Neural cell (in vitro differentiated cells): ENCODE results near the gene CELSR1. TPM values are rescaled to one million over a fixed set of nuclear protein-coding genes. Genes with fewer than 3 reads are reported as not detected.

ENCODE experiments used
- H2AFZ ChIP-seq: fragments of 200-600, 300-800 bp; sonication (generic), shearing (Covaris generic); 2 replicates; pipeline ENCODE4 v1.6.0; 2014; ENCODE audit warnings: low read depth, mild to moderate bottlenecking, antibody characterized with exemption, low read length, moderate library complexity
- H3F3A ChIP-seq: fragments of 200-600 bp; shearing (Covaris generic); 2 replicates; pipeline ENCODE4 v1.6.1; 2016; ENCODE audit warnings: mild to moderate bottlenecking, moderate library complexity, mixed read lengths, antibody characterized with exemption, low read length; ENCODE audit not compliant: insufficient read depth, poor library complexity, severe bottlenecking
- H3K27ac ChIP-seq: fragments of 200-600, 300-800 bp; sonication (generic), shearing (Covaris generic); 2 replicates; pipeline ENCODE4 v1.5.1; 2014; ENCODE audit warnings: mild to moderate bottlenecking, low read length, moderate library complexity
- H3K27me3 ChIP-seq: fragments of 300-800, 200-600 bp; sonication (generic), shearing (Covaris generic); 2 replicates; pipeline ENCODE4 v1.6.0; 2014; ENCODE audit warnings: mild to moderate bottlenecking, low read depth, low read length, moderate library complexity; ENCODE audit not compliant: insufficient read depth
- H3K36me3 ChIP-seq: fragments of 300-800, 200-600 bp; sonication (generic), shearing (Covaris generic); 2 replicates; pipeline ENCODE4 v1.5.1; 2014; ENCODE audit warnings: mild to moderate bottlenecking, antibody characterized with exemption, low read length, moderate library complexity; ENCODE audit not compliant: insufficient read depth
- H3K4me2 ChIP-seq: fragments of 300-800, 200-600 bp; sonication (generic), shearing (Covaris generic); 2 replicates; pipeline ENCODE4 v1.6.0; 2014; ENCODE audit warnings: mild to moderate bottlenecking, low read length
- H3K4me3 ChIP-seq: fragments of 300-800, 200-600 bp; sonication (generic), shearing (Covaris generic); 2 replicates; pipeline ENCODE4 v1.5.1; 2014; ENCODE audit warnings: mild to moderate bottlenecking, low read length, moderate library complexity
- H3K79me2 ChIP-seq: fragments of 200-600 bp; shearing (Covaris generic); replicated peaks from 2 replicates; pipeline ENCODE4 v1.6.0; 2014; ENCODE audit warnings: mild to moderate bottlenecking, low read length, moderate library complexity; ENCODE audit not compliant: insufficient read depth
- H3K9ac ChIP-seq: fragments of 300-800, 200-600 bp; sonication (generic), shearing (Covaris generic); 2 replicates; pipeline ENCODE4 v1.6.1; 2016; ENCODE audit warnings: mild to moderate bottlenecking, low read length, mixed read lengths
- H3K9me2 ChIP-seq: fragments of 200-600 bp; shearing (Covaris generic); 2 replicates; pipeline ENCODE4 v1.6.1; 2016; ENCODE audit warnings: mild to moderate bottlenecking, low read length, mixed read lengths; ENCODE audit not compliant: insufficient read depth
- H3K9me3 ChIP-seq: fragments of 200-600, 300-800 bp; sonication (generic), shearing (Covaris generic); 2 replicates; pipeline ENCODE4 v1.6.1; 2016; ENCODE audit warnings: mild to moderate bottlenecking, mixed run types, low read length, moderate library complexity, mixed read lengths
- H4K20me1 ChIP-seq: fragments of 200-600 bp; shearing (Covaris generic); 2 replicates; pipeline ENCODE4 v1.6.1; 2016; ENCODE audit warnings: mild to moderate bottlenecking, mixed run types; ENCODE audit not compliant: insufficient read depth
- CTCF ChIP-seq: fragments of 450-650 bp; IDR thresholded peaks from 2 replicates; pipeline ENCODE4 v1.5.1; 2014; ENCODE audit warnings: antibody characterized with exemption, mild to moderate bottlenecking, moderate library complexity; ENCODE audit not compliant: poor library complexity, severe bottlenecking
- EP300 ChIP-seq: fragments of 450-650 bp; conservative IDR thresholded peaks from 2 replicates; pipeline ENCODE4 v1.6.1; 2014; ENCODE audit warnings: antibody characterized with exemption, mild to moderate bottlenecking, moderate library complexity; ENCODE audit not compliant: poor library complexity, severe bottlenecking
- EZH2 ChIP-seq: fragments of 200-600, 300-800 bp; shearing (Covaris generic), sonication (generic); IDR thresholded peaks from 2 replicates; pipeline ENCODE4 v1.6.1; 2014; ENCODE audit warnings: antibody characterized with exemption, low read length, borderline replicate concordance, mild to moderate bottlenecking; ENCODE audit not compliant: insufficient read depth, poor library complexity, severe bottlenecking
- MXI1 ChIP-seq: fragments of 450-650 bp; conservative IDR thresholded peaks from 2 replicates; pipeline ENCODE4 v1.6.1; 2014; ENCODE audit warnings: antibody characterized with exemption, mild to moderate bottlenecking; ENCODE audit not compliant: poor library complexity, severe bottlenecking
- POLR2AphosphoS5 ChIP-seq: IDR thresholded peaks from 2 replicates; pipeline ENCODE4 v1.6.1; 2012
- RAD21 ChIP-seq: fragments of 450-650 bp; conservative IDR thresholded peaks from 2 replicates; pipeline ENCODE4 v1.6.1; 2014; ENCODE audit warnings: antibody characterized with exemption, mild to moderate bottlenecking, moderate library complexity
- REST ChIP-seq: IDR thresholded peaks from 2 replicates; pipeline ENCODE4 v1.6.1; 2012; ENCODE audit warnings: borderline replicate concordance
- SMC3 ChIP-seq: fragments of 450-650 bp; conservative IDR thresholded peaks from 2 replicates; pipeline ENCODE4 v1.6.1; 2014; ENCODE audit warnings: antibody characterized with exemption, mild to moderate bottlenecking, moderate library complexity; ENCODE audit not compliant: poor library complexity
- TAF1 ChIP-seq: IDR thresholded peaks from 2 replicates; pipeline ENCODE4 v1.6.1; 2012; ENCODE audit warnings: low read depth
- polyA plus RNA-seq: library from polyadenylated mRNA; depleted of rRNA; stranded (reverse); fragments of >200 nt; gene quantifications from 2 replicates; pipeline ENCODE4 v1.2.3, GENCODE V29; 2014

Gene CELSR1
- polyA plus RNA-seq, 1 donor from 2014 or later = 0.14 TPM

- Histone ChIP-seq H3K9ac (no peak overlapping the region), H3K9me3 (no peaks in the 10 kb centered on the region), H3K79me2 (no peaks in the 10 kb centered on the region), H3K36me3 (no peaks in the 10 kb centered on the region), H3K4me3 (no peak overlapping the region), H3F3A (no peaks in the 10 kb centered on the region), H3K27me3 (no peaks in the 10 kb centered on the region), H3K4me2 (no peak overlapping the region), H4K20me1 (no peaks in the 10 kb centered on the region), H3K9me2 (no peaks in the 10 kb centered on the region), H3K27ac (no peak overlapping the region), H2AFZ (no peak overlapping the region)
- no peak for TF ChIP-seq MXI1
- no peak for TF ChIP-seq SMC3
- no peak for TF ChIP-seq CTCF
- no peak for TF ChIP-seq EZH2
- TF ChIP-seq TAF1 = no peak
- TF ChIP-seq EP300 = no peak
- no peak for TF ChIP-seq RAD21
- TF ChIP-seq REST = no peak
- no peak for TF ChIP-seq POLR2AphosphoS5
Observed at GRCh38 chr22:46388647-46389046, 148.8 kb downstream of the CELSR1 start.

- Histone ChIP-seq H3K36me3 (no peaks in the 10 kb centered on the region), H3K4me3 (no peak overlapping the region), H3K9me3 (no peaks in the 10 kb centered on the region), H3K79me2 (no peaks in the 10 kb centered on the region), H3K27ac (no peak overlapping the region), H3K4me2 (no peak overlapping the region), H2AFZ (no peak overlapping the region), H3F3A (no peaks in the 10 kb centered on the region), H3K9ac (no peak overlapping the region), H4K20me1 (no peaks in the 10 kb centered on the region), H3K9me2 (no peaks in the 10 kb centered on the region), H3K27me3 (no peaks in the 10 kb centered on the region)
- TF ChIP-seq POLR2AphosphoS5 (no peak), SMC3 (no peak), REST (no peak), EZH2 (no peak), EP300 (no peak), RAD21 (no peak), TAF1 (no peak), MXI1 (no peak), CTCF (no peak)
Observed at GRCh38 chr22:46387748-46388147, 149.7 kb downstream of the CELSR1 start.
